Retina (tissue), 1 donor: ENCODE results near the gene AIP.
"Not testable (repeated sequence)": the region's sequence is repeated elsewhere in the genome, so short reads cannot be mapped to it uniquely, and the experiment has no call there.

Experiments
- DNase-seq: peaks from one replicate; pipeline ENCODE4 v3.0.0-alpha.2; 2016

The AIP gene

GRCh38 chr11:67449116-67449844 lies 33.5 kb upstream of the AIP start:
- no peak for DNase-seq

DNA sequence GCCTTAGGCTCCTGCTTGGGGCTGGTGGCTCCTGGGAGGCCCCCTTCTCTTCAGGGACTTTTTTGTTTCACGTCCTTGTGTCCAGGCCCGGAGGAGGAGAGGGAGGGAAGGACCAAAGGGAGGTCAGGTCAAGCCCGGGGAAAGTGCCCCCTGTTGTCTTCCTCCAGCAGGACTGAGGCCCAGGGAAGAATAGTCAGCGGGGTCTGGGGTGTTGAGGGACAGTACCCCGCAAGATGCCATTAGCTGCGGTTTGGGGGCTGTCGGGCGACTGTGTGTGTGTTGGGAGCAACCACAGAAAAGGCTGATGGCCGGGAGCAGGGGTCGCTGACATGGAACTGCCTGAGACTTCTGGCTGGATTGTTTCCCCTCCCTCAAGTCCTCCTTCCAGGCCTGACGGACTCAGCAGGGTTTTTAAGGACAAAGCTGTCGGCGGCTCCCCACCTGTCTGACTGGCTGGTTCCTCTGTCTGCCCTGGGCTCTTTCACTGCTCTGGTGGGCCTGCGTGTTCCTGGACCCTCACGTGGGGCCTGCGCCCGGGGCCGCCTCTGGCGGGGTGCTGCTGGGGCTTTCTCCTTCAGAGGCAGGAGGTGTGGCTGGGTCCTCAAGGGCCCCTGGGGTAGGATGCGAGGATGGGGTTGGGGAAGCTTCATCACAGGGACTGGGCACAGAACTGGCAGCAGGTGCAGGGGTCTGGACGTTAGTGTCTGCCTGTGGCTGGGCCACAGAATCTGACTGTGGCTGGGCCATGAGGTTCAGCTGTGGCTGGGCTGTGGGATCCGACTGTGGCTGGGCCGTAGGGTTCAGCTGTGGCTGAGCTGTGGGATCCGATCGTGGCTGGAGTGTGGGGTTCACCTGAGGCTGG lies 31.8 kb upstream of the AIP start:
- DNase-seq = no peak

GRCh38 chr11:67451658-67451976 lies 31.2 kb upstream of the AIP start:
- DNase-seq = no peak

DNA sequence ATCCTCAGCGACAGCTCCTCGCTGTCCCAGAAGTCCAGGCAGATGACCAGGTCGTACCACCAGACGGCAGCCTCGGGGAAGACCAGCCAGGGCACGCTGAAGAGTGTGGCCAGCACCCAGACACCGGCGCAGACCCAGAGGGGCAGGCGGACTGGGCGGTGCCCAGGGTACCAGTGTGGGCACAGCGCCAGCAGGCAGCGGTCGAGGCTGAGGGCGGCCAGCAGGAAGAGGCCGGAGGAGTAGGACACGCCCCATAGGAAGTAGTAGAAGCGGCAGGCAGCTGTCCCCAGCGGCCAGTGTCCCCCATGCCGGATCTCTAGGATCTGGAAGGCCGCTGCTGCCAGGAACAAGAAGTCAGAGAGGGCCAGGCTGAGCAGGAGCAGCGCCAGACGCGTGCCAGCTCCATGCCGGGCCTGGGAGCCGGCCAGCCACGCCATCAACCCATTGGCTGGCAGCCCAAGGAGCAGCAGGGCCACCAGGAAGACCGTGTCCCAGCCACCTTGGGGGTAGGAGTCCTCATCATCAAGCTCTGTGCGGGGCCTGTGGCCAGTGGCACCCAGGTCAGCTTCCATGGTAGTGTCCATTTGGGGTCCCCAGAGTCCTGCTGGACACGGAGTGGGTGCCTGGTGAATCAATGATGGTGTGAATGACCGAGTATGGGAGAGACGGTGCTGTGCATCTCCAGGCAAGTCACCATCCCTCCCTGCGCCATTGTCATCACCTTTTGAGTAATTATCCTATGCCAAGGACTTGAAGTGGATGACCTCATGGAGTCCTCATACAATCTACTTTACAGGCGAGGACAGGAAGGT lies 30.5 kb upstream of the AIP start, which contains the start of gene GPR152:
Gene GPR152, minus strand, starts transcription at position 589 of the 812 bp plus-strand sequence. Its CDS starts 5 bp downstream, at position 584.
- no peak for DNase-seq

DNA sequence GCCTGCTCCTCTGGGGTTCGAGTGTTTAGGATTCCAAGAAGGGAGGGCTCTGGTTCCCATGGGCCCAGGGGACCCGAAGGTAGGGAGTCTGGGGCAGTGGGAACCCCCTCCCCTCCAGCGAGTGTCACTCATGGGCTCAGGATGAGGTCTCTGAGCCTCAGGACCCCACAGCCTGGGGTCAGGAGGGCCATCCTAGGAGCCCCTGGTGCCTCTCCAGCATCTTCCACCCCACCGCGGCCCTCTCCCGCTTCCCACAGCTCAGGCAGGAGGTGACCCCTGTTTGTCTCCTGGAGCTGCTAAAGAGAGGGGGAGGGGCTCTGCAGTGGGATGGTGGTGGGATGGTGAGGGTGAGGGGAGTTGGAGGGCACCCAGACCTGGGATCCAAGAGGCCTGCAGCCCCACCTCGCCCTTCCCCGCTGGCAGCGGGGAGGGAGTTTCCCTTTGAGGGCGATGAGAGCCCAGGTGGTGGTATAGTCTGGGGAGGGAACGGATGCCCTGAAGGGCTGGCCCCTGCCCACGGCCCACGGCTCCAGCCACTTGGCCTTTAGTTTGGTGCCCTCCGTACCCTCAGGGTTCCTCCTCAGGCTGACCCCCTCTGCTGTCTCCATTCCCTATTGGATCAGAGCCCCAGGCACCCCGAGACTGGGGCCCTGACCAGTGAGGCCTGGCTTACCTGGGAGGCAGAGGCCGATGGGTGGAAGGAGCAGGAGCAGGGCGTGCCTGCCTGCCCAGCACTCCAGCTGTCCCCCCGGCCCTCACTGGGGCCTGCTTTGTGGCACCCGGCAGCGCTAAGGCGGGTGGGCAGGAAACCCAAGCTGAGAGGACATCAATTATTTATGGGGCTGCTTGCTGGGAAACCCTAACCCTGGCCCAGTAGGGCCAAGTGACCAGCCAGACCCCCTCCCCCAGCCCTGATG lies 28.8 kb upstream of the AIP start:
- no peak for DNase-seq

- DNase-seq = no peak
Observed at GRCh38 chr11:67455054-67455453, 27.8 kb upstream of the AIP start, which contains the start of gene CABP4. CABP4 (plus strand) TSS chr11:67455354; CDS start chr11:67455424, 70 bp downstream.

- DNase-seq = no peak
Observed at GRCh38 chr11:67456068-67456705, 26.6 kb upstream of the AIP start.

DNA sequence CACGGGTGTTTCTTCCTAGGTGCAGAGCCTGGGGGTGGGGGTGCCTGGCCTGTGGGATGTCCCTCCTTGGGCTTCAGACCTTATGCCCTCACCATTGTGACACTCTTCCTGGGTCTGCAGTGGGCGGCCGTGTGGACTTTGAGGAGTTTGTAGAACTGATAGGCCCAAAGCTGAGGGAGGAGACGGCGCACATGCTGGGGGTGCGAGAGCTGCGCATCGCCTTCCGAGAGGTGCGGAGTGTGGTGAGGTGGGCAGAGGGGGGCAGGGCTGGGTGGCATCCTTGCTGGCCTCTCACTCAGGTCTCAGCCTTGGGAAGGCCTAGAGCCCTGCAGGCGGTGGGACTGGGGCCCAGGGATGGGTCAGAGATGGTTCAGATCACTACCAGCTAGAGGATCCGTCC lies 25.4 kb upstream of the AIP start:
- DNase-seq = no peak

GRCh38 chr11:67458266-67458665 lies 24.6 kb upstream of the AIP start:
- DNase-seq = no peak

DNA sequence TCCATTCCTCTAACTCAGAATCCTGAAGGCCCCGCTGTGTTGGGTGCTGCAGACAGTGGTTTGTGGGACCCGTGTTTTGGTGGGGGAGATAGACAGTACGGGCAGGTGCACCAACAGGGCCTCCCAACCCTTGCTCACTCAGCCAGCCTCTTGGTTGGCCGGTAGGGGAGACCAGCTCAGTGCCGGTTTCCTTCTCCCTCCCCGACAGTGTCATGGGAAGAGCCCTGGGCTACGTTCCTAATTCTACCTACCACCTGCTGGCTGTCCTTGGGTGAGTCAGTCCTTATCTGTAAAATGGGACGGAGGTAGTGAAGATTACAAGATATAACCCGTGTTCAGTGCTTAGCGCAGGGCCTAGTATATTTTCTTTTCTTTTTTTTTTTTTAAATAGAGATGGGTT lies 19.6 kb upstream of the AIP start:
- DNase-seq = no peak

- no peak for DNase-seq
Observed at GRCh38 chr11:67463680-67464410, 19.0 kb upstream of the AIP start.

- peak; percentile 79 for DNase-seq
Observed at GRCh38 chr11:67464411-67465188, 18.2 kb upstream of the AIP start.

DNA sequence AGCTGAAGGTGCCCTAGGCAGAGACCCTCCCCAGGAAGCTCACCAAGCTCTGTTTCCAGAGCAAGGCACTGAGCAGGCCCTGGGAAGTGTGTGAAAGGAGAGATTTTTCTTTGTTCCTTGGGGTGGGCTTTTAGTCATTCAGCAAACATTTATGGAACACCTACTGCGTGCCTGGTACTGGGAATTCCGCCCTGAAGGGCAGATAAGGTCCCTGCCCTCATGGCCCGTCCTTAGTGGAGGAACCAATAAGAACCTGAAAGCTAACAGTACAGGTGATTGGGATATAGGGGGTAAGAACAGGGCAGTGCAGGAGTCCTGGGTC lies 17.7 kb upstream of the AIP start:
- DNase-seq = no peak

DNA sequence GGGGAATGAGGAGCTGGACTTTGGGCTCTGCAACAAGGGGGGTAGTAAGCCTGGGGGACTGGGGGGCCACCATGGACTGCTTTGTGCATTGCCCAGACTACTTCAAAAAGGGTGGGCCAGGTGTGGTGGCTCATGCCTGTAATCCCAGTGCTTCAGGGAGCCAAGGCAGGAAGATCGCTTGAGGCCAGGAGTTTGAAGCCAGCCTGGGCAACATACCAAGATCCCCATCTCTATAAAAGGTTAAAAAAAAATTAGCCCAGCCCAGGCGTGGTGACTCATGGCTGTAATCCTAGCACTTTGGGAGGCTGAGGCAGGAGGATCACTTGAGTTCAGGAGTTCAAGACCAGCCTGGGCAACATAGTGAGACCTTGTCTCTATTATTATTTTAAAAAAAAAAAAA lies 17.3 kb upstream of the AIP start:
- not testable (repeated sequence) for DNase-seq

- no peak for DNase-seq
Observed at GRCh38 chr11:67466367-67466766, 16.5 kb upstream of the AIP start.

GRCh38 chr11:67466962-67467771 lies 15.7 kb upstream of the AIP start:
- DNase-seq = no peak

GRCh38 chr11:67468056-67468455 lies 14.8 kb upstream of the AIP start:
- DNase-seq = no peak

- no peak for DNase-seq
Observed at GRCh38 chr11:67468456-67468758, 14.4 kb upstream of the AIP start.

GRCh38 chr11:67468759-67469507 lies 13.9 kb upstream of the AIP start, which contains the start of gene TMEM134:
TMEM134 (minus strand) TSS chr11:67469251; CDS start chr11:67469192, 59 bp downstream.
- DNase-seq = peak; percentile 88
